HG03280 (cell line): ENCODE data around the gene MAML3.

Source experiments
- ATAC-seq: cut with Tn5 transposase; IDR thresholded peaks from one replicate; pipeline ENCODE4 v1.9.1; 2021; ENCODE audit warnings: mild to moderate bottlenecking, moderate library complexity; ENCODE audit not compliant: unreplicated experiment

Gene MAML3

DNA sequence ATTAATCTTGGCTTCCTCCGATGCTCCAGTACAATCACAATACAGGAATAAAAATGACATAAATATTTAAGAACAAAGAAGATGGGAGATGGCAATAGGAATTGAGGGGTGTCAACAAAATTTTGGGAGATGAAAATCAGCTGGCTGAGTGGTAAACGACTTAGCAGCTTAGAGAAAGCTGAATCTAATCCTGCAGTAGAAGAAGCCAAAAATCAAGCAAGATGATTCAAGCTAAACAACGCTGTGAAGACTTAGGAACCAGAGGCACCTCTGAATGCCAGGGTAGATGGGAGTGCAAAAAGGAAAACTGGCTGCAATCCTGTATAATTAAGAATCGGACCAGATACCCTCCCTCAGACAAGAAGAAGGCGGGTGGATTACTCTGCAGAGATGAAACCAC lies 273.1 kb downstream of the MAML3 start:
- no peak for ATAC-seq

DNA sequence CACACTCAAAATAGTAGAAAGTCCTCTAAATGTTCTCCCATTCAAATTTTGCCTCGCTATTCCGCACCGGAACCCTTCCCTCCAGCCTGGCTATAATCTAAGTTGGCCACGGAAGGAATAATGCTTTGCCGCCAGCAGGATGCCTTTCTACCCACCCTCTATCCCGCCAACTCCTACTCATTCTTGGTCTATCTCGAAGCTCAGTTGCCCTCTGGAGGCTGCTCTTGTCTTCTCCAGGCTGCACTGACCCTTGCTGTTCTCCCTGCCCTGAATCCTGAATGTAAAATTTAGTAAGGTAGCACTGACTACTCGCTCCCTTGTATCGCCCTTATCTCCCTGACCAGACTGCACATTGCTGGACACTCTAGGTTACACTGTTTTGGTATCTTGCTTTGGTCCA lies 275.9 kb downstream of the MAML3 start:
- ATAC-seq, result no peak

DNA sequence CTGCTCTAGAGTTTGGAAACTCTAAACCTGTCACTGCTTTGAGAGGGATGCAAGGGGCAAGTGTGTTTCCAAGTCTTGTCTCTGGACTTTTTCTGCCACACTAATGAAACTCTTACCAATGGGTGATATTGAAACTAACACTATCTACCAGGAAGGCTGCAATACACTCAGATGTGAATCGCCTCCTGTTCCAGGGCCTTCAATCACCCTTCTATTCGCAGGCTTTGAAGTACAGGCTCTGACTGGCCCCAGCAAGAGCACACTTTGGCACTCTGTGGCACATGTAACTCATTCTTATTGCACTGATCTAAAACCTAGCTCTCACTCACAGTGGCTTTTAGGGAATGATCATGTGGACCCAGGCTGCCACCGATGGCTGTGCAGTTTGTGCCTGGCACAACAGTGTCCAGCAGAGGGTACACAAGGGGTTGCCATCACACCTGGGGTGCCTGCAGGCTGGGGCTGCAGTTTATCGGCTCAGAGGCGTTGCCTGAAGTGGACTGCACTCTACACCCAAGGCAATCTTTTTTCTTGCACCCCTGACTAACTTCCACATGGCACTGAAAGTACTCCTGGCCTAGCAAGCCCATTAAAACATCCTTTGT lies 277.5 kb downstream of the MAML3 start:
- ATAC-seq, result no peak

DNA sequence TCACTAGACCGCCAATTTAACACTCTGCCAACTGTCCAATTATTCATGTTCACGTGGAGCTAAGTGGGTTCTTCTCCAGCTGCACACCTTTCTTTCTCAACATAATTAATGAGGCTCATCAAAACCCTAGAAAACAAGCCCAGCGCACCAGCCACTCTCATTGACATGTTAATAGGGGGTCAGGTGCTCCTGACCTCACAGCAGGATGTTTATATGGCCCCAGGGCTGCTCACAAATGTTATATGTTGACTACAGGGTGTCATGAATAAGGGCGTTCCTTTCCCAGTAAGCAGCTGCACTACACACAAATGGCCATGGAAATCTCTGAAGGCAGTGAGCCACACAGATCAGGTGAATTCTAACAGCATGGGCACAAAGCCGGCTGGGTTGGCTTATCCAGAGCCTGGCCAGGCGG lies 278.6 kb downstream of the MAML3 start:
- ATAC-seq, result no peak

DNA sequence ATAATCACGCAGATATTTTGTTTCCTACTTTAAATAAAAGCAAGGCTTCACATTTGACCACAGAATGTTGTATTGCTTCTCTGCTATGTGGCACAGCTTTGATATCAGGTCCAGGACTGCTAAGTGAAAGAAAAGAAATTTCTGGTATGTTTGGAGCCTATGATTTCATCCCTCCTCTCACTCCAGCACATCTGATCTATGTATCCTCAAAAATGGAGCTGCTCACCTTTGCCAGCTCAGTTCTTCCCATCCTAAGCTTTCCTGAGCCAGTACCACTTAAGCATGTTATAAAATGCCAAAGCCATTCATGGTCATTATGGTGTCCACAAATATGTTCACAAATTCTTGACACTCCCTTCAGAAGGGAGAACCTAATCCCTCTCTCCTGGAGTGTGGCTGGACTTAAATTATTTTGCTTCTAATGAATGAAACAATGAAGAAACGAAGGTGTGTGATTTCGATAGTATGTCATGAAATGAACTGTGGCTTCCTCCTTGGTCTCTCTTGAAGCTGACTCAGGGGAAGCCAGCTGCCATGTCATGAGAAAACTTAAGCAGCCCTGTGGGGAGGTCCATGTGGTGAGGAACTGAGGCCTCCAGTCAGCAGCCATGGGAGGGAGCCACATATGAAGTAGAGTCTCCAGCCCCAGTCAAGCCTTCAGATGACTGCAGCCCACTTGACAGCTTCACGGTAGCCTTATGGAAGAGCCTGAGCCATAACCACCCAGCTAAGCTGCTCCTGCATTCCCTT lies 280.7 kb downstream of the MAML3 start:
- ATAC-seq, result no peak

DNA sequence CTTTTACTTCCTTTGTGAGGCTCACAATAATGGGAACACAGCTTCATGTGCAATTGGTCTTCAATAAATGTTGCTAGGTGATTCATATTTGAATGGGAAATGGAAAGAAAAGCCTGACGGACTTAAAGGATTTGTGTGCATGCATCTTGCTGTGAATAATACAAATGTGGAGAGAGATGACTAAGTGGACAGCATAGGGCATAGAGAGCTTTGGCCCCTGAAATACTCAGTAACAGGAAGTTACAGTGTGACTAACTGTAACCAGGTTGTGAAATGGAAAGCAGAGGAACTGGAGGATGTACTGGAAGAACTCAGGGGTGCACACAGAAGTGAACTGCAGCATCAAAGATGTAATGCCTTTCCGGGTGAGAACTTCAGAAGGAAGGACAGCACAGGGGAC lies 281.7 kb downstream of the MAML3 start:
- no peak for ATAC-seq

DNA sequence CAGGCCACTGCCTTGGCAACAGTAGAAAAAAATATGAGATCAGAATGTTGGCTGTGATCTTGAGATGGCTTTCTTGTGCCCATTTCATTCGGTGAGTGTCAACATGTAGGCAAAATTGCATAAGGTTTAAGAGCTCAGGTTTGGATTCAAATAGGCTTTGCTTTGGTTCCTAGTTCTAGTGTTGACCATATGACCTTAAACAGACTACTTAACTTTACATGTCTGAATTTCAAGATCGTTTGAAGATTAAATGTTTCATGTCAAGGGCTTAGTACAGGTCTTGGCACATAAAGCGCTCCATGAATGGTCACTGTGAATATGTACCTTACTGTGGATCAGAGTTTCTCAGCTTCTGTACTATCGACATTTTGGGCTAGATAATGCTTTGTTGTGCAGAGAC lies 284.2 kb downstream of the MAML3 start:
- no peak for ATAC-seq

DNA sequence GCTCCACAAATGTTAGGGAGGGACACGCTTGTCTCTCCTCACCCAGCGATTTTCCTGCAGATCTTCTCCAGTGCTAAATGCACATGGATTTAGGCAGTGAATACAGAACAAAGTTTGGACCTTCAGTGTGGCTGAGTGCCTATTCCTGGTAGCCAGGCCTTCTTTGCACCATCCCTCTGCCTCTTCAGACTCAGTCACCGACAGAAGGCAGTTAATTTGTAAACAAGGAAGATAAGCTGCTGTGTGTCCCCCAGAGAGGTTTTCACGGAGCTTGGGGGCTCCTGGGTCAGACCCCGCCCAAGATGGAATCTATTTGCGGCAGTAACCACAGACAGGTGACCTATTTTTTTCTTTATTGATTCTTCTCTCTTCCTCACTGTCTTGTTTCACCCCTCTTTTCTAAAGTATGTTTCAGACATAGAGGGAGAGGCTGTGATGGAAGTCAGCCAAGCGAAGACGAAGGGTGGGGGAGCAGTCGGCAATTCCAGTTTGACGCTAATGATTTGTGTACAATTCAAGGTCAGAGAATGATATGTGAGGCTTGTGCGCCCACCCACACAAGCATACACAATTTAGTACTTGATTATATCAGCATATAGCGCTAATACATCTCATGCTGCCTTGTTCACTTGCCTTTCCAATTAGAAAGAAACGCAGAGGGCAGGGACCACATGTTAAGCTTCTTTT lies 287.6 kb downstream of the MAML3 start:
- no peak for ATAC-seq

DNA sequence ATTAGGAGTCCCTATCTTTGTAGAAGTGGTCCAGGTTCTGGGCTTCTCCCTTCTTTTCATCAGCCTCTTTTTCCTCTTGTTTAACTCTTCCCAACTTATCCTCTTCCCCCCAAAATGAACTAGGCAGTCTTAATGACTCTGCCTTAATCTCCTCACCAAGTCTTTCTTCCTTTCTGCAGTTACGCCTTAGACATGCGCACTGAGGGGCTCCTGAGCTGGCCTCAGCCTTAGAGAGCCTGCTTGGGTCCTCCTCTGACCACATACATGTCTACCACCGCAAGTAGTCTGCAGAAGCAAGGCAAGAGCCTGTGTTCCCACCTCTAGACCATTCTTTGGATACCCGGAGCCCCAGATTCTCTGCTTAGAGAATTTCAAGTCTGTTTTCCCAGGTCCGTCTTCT lies 288.4 kb downstream of the MAML3 start:
- ATAC-seq, result no peak

DNA sequence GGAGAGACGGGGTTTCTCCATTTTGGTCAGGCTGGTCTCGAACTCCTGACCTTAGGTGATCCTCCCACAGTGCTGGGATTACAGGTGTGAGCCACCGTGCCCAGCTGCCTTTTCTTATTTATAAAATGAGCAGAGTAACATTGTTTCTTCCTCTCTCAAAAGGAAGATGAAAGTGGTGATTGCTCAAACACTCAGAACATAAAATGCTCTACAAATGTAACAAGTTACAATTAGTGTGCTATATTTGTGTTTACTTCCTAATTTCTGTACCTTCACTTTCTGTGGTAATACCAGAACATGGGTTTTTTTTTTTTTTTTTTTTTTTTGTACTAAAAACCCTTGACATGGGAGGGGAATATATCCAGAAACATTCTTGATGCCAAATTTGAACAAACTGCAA lies 290.5 kb downstream of the MAML3 start:
- ATAC-seq, result no peak

DNA sequence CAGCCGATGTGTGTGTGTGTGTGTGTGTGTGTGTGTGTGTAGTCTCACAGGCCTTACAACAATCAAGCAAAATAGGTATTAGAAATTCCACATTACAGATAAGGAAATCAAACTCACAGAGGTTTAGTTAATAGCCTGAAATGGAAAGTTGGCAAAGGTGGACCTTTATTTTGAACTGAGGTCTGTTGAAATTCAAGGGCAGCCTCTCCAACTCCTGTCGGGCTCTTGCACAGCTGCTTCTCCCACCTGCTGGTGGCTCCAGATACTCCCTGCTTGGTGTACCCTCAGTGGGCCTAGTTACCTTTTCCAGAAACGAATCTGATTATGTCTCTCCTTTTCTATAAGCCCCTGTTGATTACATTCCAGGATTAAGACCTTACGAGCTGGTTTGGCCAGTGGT lies 292.5 kb downstream of the MAML3 start:
- ATAC-seq, result no peak

DNA sequence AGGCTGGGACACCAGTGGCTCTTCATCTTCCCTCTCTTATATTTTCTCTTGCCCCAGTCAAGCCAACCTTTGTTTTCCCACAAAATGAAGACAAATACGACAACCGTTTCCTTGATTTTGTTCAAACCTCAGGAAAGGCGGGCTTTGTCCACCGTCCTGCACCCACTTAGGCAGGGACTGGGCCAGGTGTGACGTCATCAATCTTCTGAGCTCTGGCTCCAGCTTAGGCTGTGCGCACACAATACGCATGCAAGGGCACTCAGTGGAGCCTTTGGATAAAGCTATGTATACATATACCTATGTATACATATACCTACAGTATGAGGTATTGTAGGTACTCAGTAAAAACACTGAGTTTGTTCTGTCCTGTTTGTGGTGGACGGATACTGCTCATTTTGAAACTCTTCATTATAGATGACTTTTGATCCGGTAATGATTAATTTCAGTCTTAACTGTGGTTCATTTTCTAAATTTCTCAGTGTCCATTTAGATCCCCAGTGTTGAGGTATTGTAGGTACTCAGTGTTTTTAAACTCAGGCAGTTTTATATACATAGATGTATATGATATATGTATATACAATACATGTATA lies 293.5 kb downstream of the MAML3 start:
- no peak for ATAC-seq

DNA sequence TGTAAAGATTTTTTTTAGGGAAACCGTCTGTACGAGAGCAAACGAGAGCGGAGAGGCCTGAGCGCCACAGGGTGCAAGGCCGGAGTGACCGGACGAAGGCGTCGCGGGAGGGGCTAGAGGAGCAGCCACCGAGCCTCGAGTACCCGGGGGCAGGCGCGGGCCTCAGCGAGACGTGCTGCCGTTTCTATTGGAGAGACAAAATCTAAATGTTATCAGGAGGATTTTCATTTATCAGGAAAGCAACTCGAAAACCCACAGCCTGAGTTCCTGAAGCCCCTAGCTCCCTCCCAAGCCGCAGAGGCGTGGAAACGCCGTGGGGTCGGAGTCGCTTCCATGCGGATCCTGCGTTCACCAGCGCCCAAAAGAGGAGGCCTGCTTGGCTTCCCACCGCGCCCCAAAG lies 294.1 kb downstream of the MAML3 start:
- ATAC-seq, result no peak

DNA sequence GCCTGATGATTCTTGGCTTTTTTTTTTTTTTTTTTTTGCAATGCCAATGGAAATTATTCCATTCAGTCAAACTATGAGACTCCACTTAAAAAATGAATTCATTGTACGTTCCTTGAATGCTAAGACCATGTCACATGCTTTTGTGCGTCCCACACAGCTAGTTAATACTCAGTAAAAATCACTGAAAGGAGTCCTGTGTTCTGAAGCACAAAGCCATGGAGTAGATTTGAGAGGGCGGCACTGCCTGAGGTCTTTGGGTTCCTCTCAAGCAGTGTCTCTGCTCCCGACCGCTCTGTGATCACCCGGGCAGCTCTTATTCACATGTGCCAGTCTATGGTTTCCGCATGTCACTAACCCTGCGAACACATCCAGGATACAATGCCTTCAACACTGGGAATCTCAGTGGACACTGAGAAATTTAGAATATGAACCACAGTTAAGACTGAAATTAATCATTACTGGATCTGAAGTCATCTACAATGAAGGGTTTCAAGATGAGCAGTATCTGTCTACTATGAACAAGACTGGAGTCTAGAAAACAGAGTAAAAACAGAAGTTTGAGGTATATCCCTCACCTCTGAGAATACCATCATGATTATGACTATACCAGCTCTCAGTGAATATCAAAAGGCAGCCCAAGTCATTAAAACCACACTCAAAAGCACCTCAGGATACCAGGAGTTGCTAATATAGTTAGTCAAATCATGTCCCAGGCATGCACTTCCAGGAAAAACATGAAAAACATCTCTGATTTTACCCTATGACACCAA lies 295.4 kb downstream of the MAML3 start:
- peak; percentile 86 for ATAC-seq

DNA sequence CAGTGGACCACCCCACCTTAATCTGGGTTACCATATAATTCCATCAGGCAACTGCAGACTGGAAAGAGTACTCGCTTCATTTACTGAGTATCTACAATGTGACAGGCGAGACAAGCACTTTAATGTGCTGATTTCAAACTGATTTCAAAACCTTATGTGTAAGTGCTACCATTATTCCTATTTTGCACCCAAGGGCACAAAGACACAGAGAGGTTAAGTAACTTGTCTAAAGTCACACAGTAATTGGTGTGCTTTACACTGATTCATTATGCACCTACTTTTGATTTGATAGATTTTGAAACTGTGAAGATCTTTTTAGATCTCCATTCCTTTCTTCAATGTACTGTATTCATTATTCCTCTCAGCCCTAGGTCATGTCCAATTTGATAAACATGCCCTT lies 296.0 kb downstream of the MAML3 start:
- ATAC-seq, result no peak

DNA sequence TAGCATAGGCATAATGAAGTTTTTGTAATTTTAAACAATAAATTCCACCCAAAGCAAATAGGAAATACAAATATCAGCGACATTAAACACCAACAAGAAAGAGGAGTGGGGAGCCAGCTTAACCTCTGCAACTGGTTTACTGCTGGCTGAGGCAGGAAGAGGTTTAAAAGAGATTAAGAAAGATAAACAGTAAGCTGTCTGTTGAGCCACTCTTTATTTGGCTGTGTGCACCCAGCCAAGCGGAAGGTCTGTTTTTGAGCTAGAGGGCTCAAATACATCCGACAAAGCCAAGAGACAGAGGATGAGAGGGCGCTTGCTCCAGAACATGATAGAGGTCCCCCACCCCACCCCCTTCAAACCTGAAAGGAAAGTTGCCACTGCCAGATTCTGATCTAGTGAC lies 297.0 kb downstream of the MAML3 start:
- ATAC-seq, result no peak

DNA sequence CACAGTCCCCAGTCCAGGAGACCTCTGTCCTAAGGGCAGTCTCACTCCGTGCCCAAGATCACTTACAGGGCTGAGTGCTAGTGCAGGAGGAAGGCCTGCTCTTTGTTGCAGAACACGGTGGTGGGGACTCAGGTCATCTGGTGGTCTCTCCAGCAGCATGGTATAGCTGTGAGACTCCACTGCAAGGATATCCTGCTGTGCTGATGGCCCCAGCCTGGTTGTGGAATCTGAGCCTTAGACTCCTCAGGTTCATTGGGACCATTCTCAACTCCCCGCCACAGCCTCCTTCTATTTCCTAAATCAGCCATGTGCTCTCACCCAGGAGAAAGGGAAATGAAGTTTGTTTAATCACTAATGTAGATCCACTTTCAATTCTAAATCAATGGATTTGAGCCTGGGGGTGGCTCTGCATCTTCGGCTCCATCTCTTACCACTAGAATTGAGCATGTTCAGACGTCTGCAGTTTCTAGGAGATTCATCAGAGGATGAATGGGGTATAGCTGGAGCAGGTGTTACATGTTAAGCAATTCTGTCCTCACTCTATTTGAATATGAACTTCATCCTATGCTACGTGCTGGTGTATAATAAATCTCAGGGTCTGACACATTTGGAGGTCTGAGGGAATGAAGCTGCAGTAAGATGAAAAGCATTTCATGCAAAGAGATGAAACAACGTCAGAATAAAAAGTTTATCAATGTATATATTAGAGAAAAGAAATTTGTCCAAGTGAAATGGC lies 299.1 kb downstream of the MAML3 start:
- ATAC-seq, result no peak

DNA sequence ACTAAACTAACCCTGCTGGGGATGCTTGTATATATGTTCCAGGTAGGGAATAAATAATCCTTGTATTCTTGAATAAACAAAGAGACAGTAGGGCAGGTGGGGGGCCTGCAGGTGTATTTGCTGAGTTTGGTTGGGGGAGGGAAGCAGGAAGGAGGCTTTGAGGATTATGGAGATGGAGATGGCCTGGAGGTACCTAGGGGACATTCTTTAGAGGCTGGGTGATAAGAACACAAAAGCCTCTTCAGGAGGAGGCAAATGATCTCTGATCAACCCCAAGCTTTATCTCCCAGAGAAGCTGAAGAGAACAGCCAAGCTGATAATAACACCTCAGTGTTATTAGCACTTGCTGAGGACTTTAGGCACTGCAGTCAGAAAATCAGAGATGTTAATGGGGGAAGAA lies 300.7 kb downstream of the MAML3 start:
- ATAC-seq, result no peak

DNA sequence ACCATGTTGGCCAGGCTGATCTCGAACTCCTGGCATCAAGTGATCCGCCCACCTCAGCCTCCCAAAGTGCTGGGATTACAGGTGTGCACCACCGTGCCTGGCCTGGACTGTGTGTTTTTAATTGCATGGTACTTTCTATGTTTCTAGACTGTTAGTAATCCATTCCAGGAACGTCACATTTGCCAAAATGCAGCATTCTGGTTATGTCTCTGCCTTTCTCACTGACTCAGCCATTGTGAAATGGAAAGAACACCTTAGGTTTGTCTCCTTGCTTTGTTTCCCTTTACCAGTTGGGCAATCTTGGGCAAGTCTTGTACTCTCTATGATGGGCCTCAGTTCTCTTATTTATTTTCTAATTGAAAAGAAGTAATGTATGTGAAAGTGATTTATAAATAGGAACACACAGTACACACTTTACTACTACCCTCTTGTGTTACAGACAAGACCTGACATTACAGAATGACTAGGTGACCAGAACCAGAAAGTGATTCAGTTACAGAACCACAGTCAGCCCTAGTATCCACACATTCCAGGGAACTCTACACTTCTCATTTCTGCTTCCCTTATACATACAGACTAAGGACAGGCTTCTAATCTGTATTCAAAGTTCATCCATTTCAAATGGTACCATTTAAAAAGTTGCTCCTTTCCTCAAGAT lies 301.2 kb downstream of the MAML3 start:
- no peak for ATAC-seq

DNA sequence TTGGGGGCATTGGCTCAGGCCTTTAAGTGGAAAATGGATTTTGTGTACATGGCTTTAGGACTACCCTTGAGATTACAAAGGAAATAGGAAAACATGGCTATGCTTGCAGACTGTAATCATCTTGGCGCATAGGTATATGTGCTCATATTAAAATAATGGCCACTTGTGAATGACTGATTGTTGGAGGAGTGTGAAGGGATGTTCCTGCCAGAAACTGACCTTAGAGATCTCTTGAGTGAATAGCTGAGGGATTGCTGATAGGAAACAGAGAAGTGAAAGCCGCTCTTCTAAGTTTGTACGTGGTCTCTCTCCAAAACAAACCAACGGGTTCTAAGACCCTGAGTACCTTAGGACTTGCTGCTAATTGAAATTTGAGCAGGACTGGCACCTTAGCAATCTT lies 302.3 kb downstream of the MAML3 start:
- no peak for ATAC-seq
